A673 (cell line): Measurements from ENCODE around the gene FOXB2.

ENCODE experiments used
- EZH2 ChIP-seq: fragments of 200-600 bp; sonication (generic); IDR thresholded peaks from 2 replicates; pipeline ENCODE4 v1.6.1; 2017; ENCODE audit warnings: borderline replicate concordance, low read depth, mild to moderate bottlenecking, mixed read lengths, antibody characterized with exemption, low read length; ENCODE audit not compliant: poor library complexity, severe bottlenecking
- TF ChIP-seq, protein P1 (sequence below): fragments of 300-800, 200-600 bp; sonication (generic); conservative IDR thresholded peaks from 2 replicates; pipeline ENCODE4 v1.5.1; 2017; ENCODE audit warnings: low read depth, mild to moderate bottlenecking, antibody characterized with exemption, low read length, moderate library complexity, mixed read lengths

DNA sequence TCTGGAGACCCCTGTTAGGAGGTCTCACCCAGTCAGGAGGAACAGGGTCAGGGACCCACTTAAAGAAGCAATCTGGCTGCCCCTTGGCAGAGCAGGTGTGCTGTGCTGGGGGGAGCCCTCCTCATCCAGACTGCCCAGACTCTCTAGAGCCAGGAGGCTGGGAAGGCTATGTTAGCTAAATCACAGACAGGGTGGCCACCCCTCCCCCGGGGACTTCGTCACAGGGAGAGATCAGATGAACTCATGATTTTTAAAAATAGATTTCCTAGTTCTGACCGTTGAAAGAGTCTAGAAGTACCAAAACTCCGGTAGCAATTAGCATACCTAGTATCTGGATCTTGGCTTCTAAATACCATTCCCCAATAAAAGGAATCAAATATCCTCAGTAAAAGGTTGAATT is 35.0 kb upstream of the FOXB2 start:
- TF ChIP-seq, protein P1, sequence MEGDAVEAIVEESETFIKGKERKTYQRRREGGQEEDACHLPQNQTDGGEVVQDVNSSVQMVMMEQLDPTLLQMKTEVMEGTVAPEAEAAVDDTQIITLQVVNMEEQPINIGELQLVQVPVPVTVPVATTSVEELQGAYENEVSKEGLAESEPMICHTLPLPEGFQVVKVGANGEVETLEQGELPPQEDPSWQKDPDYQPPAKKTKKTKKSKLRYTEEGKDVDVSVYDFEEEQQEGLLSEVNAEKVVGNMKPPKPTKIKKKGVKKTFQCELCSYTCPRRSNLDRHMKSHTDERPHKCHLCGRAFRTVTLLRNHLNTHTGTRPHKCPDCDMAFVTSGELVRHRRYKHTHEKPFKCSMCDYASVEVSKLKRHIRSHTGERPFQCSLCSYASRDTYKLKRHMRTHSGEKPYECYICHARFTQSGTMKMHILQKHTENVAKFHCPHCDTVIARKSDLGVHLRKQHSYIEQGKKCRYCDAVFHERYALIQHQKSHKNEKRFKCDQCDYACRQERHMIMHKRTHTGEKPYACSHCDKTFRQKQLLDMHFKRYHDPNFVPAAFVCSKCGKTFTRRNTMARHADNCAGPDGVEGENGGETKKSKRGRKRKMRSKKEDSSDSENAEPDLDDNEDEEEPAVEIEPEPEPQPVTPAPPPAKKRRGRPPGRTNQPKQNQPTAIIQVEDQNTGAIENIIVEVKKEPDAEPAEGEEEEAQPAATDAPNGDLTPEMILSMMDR: no peak
- no peak for TF ChIP-seq EZH2
